ENCODE data around the gene CYSLTR2.

GRCh38 chr13:48660361-48661076 lies 6.8 kb downstream of the CYSLTR2 start:
- TF ChIP-seq CTCF (IDR thresholded peaks at IDR 0.05) (no peak), POLR2A (IDR thresholded peaks at IDR 0.05) (no peak)

All from transverse colon (tissue), 3 donors.